Heart left ventricle (tissue), 13 donors: Measurements from ENCODE around the gene PRR14.

Experiments used
- POLR2A ChIP-seq, 2 donors: fragments of 450-650 bp; IDR thresholded peaks; one replicate each; pipeline ENCODE4 v1.6.1; 2017; ENCODE audit warnings: antibody characterized with exemption in 2 of 2, mild to moderate bottlenecking in 2 of 2, moderate library complexity in 2 of 2
- TF ChIP-seq, protein P1 (sequence below), 12 donors: fragments of 200-600 bp; sonication (generic) in 4 of 12; IDR thresholded peaks; one replicate each; pipeline versions ENCODE4 v1.5.0 to v1.8.0; 2018 to 2022; ENCODE audit warnings: antibody characterized with exemption in 12 of 12, mild to moderate bottlenecking in 5 of 12
- donor health status: ischemic (EF 13 %, LVEDD 7.1; RV severe dilation, severe dysfunction).
- donor health status: DM: no; HTN: yes; CAD: no.
- donor health status: DM: no; HTN: no; CAD: no.
- donor health status: ischemic (EF 25% LVEDD 6.9; RV normal size, moderate dysfunction).
- donor health status: ischemic (EF 25% LVEDD 5.7; RV mildly dilated, moderate dysfunction).
- donor health status: ischemic (EF 35%, LVEDD 5.7; RV mildly dilated, moderate dysfunction).
- donor health status: nonischemic (EF 11% LVEDD 7.7; RV severe dilation, severe dysfunction).
- donor health status: DM: yes; HTN: yes; CAD: no.
- donor health status: PGD.
- donor health status: ischemic (EF 29% LVEDD 5.4; RV normal size, mild dysfunction).
- donor health status: nonischemic (EF 23%, LVEDD 6.1; RV moderate dilation, normal function).

DNA sequence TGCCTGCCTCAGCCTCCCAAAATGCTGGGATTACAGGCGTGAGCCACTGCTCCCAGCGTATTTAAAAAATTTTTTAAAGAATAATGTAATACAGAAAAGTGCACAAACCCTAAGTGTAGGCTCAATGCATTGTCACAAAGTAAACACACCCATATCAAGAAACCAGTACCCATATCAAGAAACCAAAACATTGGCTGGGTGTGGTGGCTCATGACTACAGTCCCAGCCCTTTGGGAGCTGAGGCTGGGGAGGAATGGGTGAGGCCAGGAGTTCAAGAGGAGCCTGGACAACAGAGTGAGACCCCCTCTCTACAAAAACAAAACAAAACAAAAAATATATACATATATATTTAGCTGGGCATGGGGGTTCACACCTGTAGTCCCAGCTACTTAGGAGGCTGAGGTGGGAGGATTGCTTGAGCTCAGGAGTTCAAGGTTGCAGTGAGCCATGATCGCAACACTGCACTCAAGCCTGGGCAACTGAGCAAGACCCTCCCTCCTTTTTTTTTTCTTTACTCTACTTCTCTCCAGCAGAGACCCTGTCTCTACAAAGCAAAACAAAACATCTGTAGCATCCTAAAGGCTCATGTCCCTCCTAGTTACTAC, 9.3 kb upstream of the PRR14 start:
- TF ChIP-seq, protein P1, sequence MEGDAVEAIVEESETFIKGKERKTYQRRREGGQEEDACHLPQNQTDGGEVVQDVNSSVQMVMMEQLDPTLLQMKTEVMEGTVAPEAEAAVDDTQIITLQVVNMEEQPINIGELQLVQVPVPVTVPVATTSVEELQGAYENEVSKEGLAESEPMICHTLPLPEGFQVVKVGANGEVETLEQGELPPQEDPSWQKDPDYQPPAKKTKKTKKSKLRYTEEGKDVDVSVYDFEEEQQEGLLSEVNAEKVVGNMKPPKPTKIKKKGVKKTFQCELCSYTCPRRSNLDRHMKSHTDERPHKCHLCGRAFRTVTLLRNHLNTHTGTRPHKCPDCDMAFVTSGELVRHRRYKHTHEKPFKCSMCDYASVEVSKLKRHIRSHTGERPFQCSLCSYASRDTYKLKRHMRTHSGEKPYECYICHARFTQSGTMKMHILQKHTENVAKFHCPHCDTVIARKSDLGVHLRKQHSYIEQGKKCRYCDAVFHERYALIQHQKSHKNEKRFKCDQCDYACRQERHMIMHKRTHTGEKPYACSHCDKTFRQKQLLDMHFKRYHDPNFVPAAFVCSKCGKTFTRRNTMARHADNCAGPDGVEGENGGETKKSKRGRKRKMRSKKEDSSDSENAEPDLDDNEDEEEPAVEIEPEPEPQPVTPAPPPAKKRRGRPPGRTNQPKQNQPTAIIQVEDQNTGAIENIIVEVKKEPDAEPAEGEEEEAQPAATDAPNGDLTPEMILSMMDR (IDR thresholded peaks at IDR 0.05): no peak
- TF ChIP-seq POLR2A (IDR thresholded peaks at IDR 0.05): no peak
